Right lobe of liver (tissue), 6 donors: Measurements from ENCODE around the gene KMT2E. TPM values are rescaled to one million over a fixed set of nuclear protein-coding genes. Genes with fewer than 3 reads are reported as not detected.

ENCODE experiments used
- ATAC-seq, 4 donors: fragments of 200-7000 bp; cut with Tn5 transposase; one replicate each; pipeline ENCODE4 v1.9.1; 2020; ENCODE audit warnings: mild to moderate bottlenecking in 4 of 4, moderate library complexity in 4 of 4
- DNase-seq, 3 donors: peaks; one replicate each; pipeline ENCODE4 v3.0.0-alpha.2; 2020
- H3K27ac ChIP-seq, 3 donors: fragments of 200-600 bp; one replicate each; pipeline ENCODE4 v1.8.0; 2022
- H3K27me3 ChIP-seq, 2 donors: fragments of 200-600 bp; one replicate each; pipeline ENCODE4 v1.8.0; 2022
- H3K36me3 ChIP-seq, 4 donors: fragments of 200-600 bp; sonication (generic) in 1 of 4; one replicate each; pipeline versions ENCODE4 v1.5.1 to v1.8.0; 2017 to 2022; ENCODE audit warnings: control low read depth in 1 of 4
- H3K4me1 ChIP-seq, 4 donors: fragments of 200-600 bp; sonication (generic) in 1 of 4; one replicate each; pipeline versions ENCODE4 v1.5.1 to v1.8.0; 2017 to 2022; ENCODE audit warnings: control low read depth in 1 of 4
- H3K4me3 ChIP-seq, 3 donors: fragments of 200-600 bp; one replicate each; pipeline ENCODE4 v1.8.0; 2022
- H3K9me3 ChIP-seq, 4 donors: fragments of 200-600 bp; sonication (generic) in 1 of 4; one replicate each; pipeline versions ENCODE4 v1.5.1 to v1.8.0; 2017 to 2022; ENCODE audit warnings: control low read depth in 1 of 4
- CTCF ChIP-seq, 4 donors: fragments of 200-600 bp in 3 of 4; fragments of 450-650 bp in 1 of 4; IDR thresholded peaks; one replicate each; pipeline versions ENCODE4 v1.5.1 to v1.8.0; 2016 to 2022; ENCODE audit warnings: antibody characterized with exemption in 4 of 4, mild to moderate bottlenecking in 2 of 4
- POLR2A ChIP-seq: fragments of 450-650 bp; IDR thresholded peaks from one replicate; pipeline ENCODE4 v1.6.1; 2017; ENCODE audit warnings: antibody characterized with exemption, mild to moderate bottlenecking
- WGBS: methylation state at CpG from one replicate; pipeline ENCODE4 v1.1.6; 2018; ENCODE audit warnings: low coverage, low lambda C conversion rate; ENCODE audit not compliant: insufficient coverage; ENCODE audit errors: missing lambda C conversion rate; 5-methylcytosine and 5-hydroxymethylcytosine counted together
- intact Hi-C, 2 donors: fragments of 100-400 bp; cut with DNase I; formaldehyde crosslinking; loops; one replicate each; pipeline versions ENCODE4 v1.11.2 to v1.14.1; 2022
- total RNA-seq, 6 experiments: library from RNA; depleted of rRNA in 2 of 6; stranded (reverse); fragments of >200 nt in 2 of 6; fragmentation: NEBNext Ultra II Directional in 3 of 6; extraction: Animal tissue kit (Norgen Biotek cat#: 25700) in 3 of 6; gene quantifications; one replicate each; pipeline versions ENCODE4 v1.1.0 to v1.2.4, GENCODE V29; 2016 to 2023
- donor health status: DM: no; HTN: yes; CAD: no.
- donor health status: DM: no; HTN: no; CAD: no.
- donor health status: DM: no; HTN: no; CAD: no.
- donor health status: DM: no; HTN: yes; CAD: no.
- donor health status: DM: no; HTN: yes; CAD: no.

KMT2E gene
- total RNA-seq, 6 experiments from 2014 or later, result 21.6 to 31.6 (median 25.3) TPM

DNA sequence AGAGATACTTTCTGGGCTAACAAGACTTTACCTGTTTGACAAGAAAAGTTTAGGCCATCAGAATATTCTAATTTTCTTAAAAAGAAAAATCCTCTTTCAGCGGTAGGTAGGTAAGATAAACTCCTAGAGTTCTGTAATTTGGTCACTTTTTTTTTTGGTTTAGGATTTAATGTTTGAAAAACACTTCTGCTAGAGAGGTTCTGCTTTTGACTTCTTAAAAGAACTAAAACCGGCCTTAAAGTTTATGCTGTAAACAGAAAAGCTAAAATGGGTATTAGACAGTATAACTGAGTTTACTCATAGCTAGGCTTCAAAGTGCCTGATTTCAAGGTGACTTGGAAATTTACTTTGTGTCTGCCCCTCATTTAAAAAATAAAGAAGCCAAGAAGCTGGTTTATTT lies 21.7 kb upstream of the KMT2E start:
- WGBS, result 76% methylated on average over 2 of the region's 2 CpGs
- Histone ChIP-seq H3K4me3 (no peak overlapping the region), H3K27me3 (no peaks in the 10 kb centered on the region), H3K36me3 (peaks cover 0 to 5% (median 0%) of the 10 kb centered on the region in 4 donors), H3K9me3 (no peaks in the 10 kb centered on the region), H3K27ac (no peak overlapping the region), H3K4me1 (peaks cover 0 to 27% (median 2%) of the 10 kb centered on the region in 4 donors)
- DNase-seq (no peak), ATAC-seq (no peak)
- intact Hi-C loops, result no loop called here
- no peak for TF ChIP-seq CTCF (IDR thresholded peaks at IDR 0.05)
- TF ChIP-seq POLR2A, result no peak

DNA sequence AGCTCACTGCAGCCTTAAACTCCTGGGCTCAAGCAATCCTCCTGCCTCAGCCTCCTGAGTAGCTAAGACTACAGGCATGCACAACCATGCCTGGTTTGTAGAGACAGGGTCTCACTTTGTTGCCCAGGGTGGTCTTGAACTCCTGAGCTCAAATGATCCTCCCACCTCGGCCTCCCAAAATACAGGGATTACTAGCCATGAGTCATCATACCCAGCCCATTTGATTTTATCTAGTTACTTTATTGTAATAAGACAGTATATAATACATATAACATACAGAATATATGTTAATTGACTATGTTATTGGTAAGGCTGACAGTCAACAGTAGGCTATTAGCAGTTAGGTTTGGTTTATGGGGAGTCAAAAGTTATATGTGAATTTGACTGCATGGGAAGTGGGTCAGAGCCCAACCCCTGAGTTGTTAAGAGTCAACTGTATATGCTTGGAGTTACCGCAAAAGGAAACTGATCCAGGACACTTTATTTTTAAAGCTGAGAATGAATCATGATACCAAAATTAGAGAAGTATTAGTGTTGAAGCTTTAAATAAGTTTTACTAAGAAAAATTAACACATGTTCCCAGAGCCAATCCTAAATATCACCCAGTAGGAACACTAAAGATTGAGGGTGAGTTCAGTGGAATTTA lies 20.7 kb upstream of the KMT2E start:
- DNase-seq (no peak), ATAC-seq (no peak)
- Histone ChIP-seq H3K27ac (no peak overlapping the region), H3K4me3 (no peak overlapping the region), H3K4me1 (peaks cover 0 to 37% (median 2%) of the 10 kb centered on the region in 4 donors), H3K9me3 (no peaks in the 10 kb centered on the region), H3K27me3 (no peaks in the 10 kb centered on the region), H3K36me3 (peaks cover 0 to 5% (median 0%) of the 10 kb centered on the region in 4 donors)
- TF ChIP-seq POLR2A (no peak), CTCF (IDR thresholded peaks at IDR 0.05) (no peak)
- 70% methylated on average over 2 of the region's 2 CpGs for WGBS
- intact Hi-C loops, result no loop called here

DNA sequence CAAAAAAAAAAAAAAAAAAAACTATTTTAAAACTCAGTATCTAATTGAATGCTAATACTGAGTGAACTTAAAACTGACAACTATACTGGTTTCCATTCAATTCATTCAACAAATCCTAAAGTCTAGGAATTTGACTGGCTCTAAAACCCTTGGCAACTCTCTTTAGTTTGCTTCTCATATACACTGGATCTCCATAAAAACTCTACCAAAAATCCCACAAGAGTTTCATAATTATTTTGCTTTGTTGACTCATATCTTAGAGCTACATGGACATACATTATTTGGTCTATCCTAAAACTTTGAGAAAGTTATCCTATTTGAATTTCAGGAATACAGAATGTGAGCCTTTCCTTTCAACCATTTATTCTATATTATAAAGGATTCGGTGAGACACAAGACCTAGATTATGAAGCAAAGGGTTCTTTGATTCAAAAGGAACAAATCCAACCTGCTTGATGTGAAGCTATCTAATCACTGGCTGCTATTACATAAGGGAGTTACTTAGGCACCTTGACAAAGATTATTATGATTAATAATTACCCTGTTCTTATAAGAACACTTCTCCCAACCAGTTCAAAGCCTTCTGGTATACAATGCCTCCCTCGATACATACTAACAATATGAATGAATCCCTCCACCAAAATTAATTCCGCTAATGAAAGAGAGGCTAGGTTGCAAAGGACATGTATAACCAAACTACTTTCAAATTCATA lies 15.8 kb upstream of the KMT2E start:
- H3K27ac ChIP-seq, result no peak overlapping the region
- H3K4me3 ChIP-seq, result no peak overlapping the region
- no peaks in the 10 kb centered on the region for H3K27me3 ChIP-seq
- intact Hi-C loops, result no loop called here
- H3K4me1 ChIP-seq, result peaks cover 0 to 70% (median 9%) of the 10 kb centered on the region in 4 donors
- DNase-seq (no peak), ATAC-seq (no peak)
- no peak for TF ChIP-seq POLR2A
- no peak for TF ChIP-seq CTCF (IDR thresholded peaks at IDR 0.05)
- 88% methylated on average over 3 of the region's 3 CpGs for WGBS
- H3K9me3 ChIP-seq, result no peaks in the 10 kb centered on the region
- no peaks in the 10 kb centered on the region for H3K36me3 ChIP-seq

DNA sequence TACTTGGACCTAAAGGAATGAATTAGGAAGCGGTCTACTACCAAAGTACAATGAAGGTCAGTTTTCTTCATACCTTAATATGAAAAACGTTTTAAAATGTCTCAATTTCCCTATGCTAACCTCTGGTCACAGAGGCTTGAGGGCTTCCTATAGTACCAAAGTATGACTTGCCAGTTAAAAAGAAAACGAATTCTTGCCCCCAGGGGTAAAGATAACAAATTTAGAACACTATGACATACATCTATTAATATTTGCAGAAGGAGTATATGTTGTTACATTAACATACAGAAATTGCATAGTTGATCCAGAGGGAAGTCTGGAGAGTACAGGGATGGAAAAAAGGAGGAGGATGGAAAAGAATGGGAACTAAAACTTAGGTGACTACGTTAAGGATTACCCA lies 13.8 kb upstream of the KMT2E start:
- Histone ChIP-seq H3K9me3 (no peaks in the 10 kb centered on the region), H3K27ac (no peak overlapping the region), H3K4me3 (no peak overlapping the region), H3K36me3 (no peaks in the 10 kb centered on the region), H3K27me3 (no peaks in the 10 kb centered on the region), H3K4me1 (peaks cover 0 to 80% (median 19%) of the 10 kb centered on the region in 4 donors)
- intact Hi-C loops, result no loop called here
- 54% methylated on average over 4 of the region's 4 CpGs for WGBS
- ATAC-seq (no peak), DNase-seq (no peak)
- TF ChIP-seq CTCF (IDR thresholded peaks at IDR 0.05), result no peak
- TF ChIP-seq POLR2A, result no peak
